OCI-LY7 (cell line): Measurements from ENCODE around the gene GRID1. TPM values are rescaled to one million over a fixed set of nuclear protein-coding genes. Genes with fewer than 3 reads are reported as not detected.

Experiments used
- BruUV-seq: library from RNA; stranded (reverse); fragments of 400-500 nt; replicated peaks from 2 replicates; lab custom pipeline; 2021; lab: Mats Ljungman, UMichigan
- CTCF ChIA-PET: fragments of 300-600 bp; sonication (Branson Sonifier 250); formaldehyde crosslinking; loops from one replicate; lab custom pipeline; 2022; ENCODE audit warnings: antibody characterized with exemption; ENCODE audit not compliant: unreplicated experiment; lab: Charles Lee
- POLR2A ChIA-PET: fragments of 300-600 bp; sonication (Branson Sonifier 250); formaldehyde crosslinking; loops from one replicate; lab custom pipeline; 2022; ENCODE audit warnings: antibody characterized with exemption; lab: Charles Lee
- DNase-seq: peaks from one replicate; pipeline ENCODE4 v3.0.0-alpha.2; 2015; ENCODE audit warnings: low spot score
- H2AFZ ChIP-seq: fragments of 200-600 bp; sonication (generic), shearing (Covaris generic); 2 replicates; pipeline ENCODE4 v1.6.1; 2014; ENCODE audit warnings: mild to moderate bottlenecking, antibody characterized with exemption, low read length, moderate library complexity
- H3K27ac ChIP-seq: fragments of 200-600 bp; sonication (generic); 2 replicates; pipeline ENCODE4 v1.5.1; 2014; ENCODE audit warnings: mixed run types, low read depth, mild to moderate bottlenecking, moderate library complexity, low read length, inconsistent platforms; ENCODE audit not compliant: poor library complexity, severe bottlenecking
- H3K36me3 ChIP-seq: fragments of 200-600 bp; sonication (generic); 2 replicates; pipeline ENCODE4 v1.6.1; 2014; ENCODE audit warnings: mild to moderate bottlenecking, antibody characterized with exemption, low read length, moderate library complexity, mixed read lengths; ENCODE audit not compliant: insufficient read depth
- H3K4me1 ChIP-seq: fragments of 200-600 bp; sonication (generic); 2 replicates; pipeline ENCODE4 v1.5.1; 2014; ENCODE audit warnings: mild to moderate bottlenecking, low read length; ENCODE audit not compliant: insufficient read depth, poor library complexity, severe bottlenecking
- H3K4me2 ChIP-seq: fragments of 200-600 bp; sonication (generic); 2 replicates; pipeline ENCODE4 v1.6.1; 2014; ENCODE audit warnings: mild to moderate bottlenecking, low read length
- H3K4me3 ChIP-seq: fragments of 200-600 bp; sonication (generic); 2 replicates; pipeline ENCODE4 v1.5.1; 2014; ENCODE audit warnings: mild to moderate bottlenecking, low read depth, low read length; ENCODE audit not compliant: poor library complexity, severe bottlenecking
- H3K79me2 ChIP-seq: fragments of 200-600 bp; sonication (generic); 2 replicates; pipeline ENCODE4 v1.6.1; 2016; ENCODE audit warnings: low read depth, mild to moderate bottlenecking, low read length, moderate library complexity, mixed read lengths; ENCODE audit not compliant: insufficient read depth
- H3K9me2 ChIP-seq: fragments of 200-600 bp; sonication (generic); 2 replicates; pipeline ENCODE4 v1.6.1; 2016; ENCODE audit warnings: mild to moderate bottlenecking, low read length, mixed read lengths; ENCODE audit not compliant: insufficient read depth
- H3K9me3 ChIP-seq: fragments of 200-600 bp; sonication (generic); 2 replicates; pipeline ENCODE4 v1.6.1; 2014; ENCODE audit warnings: mild to moderate bottlenecking, mixed run types, low read length, mixed read lengths
- H4K20me1 ChIP-seq: fragments of 200-600 bp; sonication (generic); 2 replicates; pipeline ENCODE4 v1.6.1; 2014; ENCODE audit warnings: mild to moderate bottlenecking, antibody characterized with exemption, low read length, moderate library complexity, mixed read lengths; ENCODE audit not compliant: insufficient read depth
- EZH2phosphoT487 ChIP-seq: fragments of 200-600 bp; sonication (generic); IDR thresholded peaks from 2 replicates; pipeline ENCODE4 v1.6.1; 2018; ENCODE audit warnings: low read depth, borderline replicate concordance, mild to moderate bottlenecking, mixed run types, antibody characterized with exemption, low read length, moderate library complexity, mixed read lengths
- intact Hi-C: fragments of 100-400 bp; cut with micrococcal nuclease; formaldehyde crosslinking; loops from one replicate; pipeline ENCODE4 v1.10.0; 2022; ENCODE audit not compliant: unreplicated experiment
- total RNA-seq, 2 experiments: library from RNA; depleted of rRNA in 1 of 2; stranded (reverse); fragments of >200 nt in 1 of 2; shearing (Covaris generic) in 1 of 2; gene quantifications; 2 replicates each; pipeline ENCODE4 v1.2.3, GENCODE V29; 2014 to 2022
- TF ChIP-seq, protein P1 (sequence below): fragments of 200-600 bp; sonication (generic); conservative IDR thresholded peaks from 2 replicates; pipeline ENCODE4 v1.5.1; 2014; ENCODE audit warnings: mild to moderate bottlenecking, antibody characterized with exemption, low read length, moderate library complexity, mixed read lengths

Gene GRID1
- total RNA-seq, 2 experiments from 2014 or later: 1.6 to 3.7 TPM

DNA sequence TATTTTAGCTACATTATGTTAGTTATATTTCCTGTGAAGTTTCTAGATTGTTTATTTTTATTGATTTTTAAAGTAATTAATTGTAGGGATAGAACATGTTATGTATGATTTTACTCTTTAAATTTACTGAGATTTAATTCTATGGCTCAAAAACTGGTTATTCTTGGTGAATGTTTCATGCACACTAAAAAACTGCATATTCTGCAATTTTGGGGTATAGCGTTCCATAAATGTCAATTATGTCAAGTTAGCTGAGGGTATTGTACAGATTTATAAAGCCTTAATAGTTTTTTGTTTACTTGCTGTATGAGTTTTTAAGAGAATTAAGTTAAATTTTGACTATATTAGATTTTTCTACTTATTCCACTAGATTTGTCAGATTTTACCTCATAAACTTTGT is 669.7 kb downstream of the GRID1 start:
- no TSS peak for BruUV-seq

DNA sequence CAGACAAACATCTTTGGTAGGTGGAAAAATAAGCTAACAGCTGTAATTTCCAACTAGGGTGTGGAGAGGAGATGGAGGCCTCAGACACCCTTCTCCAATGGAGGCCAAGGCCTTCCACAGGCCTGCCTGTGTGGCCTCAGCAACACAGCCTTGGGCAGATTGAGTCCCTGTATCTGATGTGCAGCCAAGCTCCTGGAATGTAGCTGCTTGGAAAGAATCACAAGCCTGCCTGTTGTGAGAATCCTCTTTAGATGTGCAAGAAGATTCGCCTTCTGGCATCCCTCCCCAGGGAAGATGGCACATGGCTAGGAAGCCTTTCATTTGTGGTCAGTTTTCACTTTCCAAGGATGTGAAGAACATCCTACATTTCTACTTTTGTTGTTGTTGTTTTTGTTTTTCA is 684.0 kb downstream of the GRID1 start:
- Histone ChIP-seq H3K36me3 (no peaks in the 10 kb centered on the region), H3K4me3 (no peak overlapping the region), H3K4me1 (no peaks in the 10 kb centered on the region), H4K20me1 (no peaks in the 10 kb centered on the region), H3K9me2 (no peaks in the 10 kb centered on the region), H3K4me2 (no peak overlapping the region), H3K9me3 (no peaks in the 10 kb centered on the region), H3K27ac (no peak overlapping the region), H3K79me2 (no peaks in the 10 kb centered on the region), H2AFZ (no peak overlapping the region)
- intact Hi-C loops: no loop called here
- DNase-seq: no peak
- TF ChIP-seq, protein P1, sequence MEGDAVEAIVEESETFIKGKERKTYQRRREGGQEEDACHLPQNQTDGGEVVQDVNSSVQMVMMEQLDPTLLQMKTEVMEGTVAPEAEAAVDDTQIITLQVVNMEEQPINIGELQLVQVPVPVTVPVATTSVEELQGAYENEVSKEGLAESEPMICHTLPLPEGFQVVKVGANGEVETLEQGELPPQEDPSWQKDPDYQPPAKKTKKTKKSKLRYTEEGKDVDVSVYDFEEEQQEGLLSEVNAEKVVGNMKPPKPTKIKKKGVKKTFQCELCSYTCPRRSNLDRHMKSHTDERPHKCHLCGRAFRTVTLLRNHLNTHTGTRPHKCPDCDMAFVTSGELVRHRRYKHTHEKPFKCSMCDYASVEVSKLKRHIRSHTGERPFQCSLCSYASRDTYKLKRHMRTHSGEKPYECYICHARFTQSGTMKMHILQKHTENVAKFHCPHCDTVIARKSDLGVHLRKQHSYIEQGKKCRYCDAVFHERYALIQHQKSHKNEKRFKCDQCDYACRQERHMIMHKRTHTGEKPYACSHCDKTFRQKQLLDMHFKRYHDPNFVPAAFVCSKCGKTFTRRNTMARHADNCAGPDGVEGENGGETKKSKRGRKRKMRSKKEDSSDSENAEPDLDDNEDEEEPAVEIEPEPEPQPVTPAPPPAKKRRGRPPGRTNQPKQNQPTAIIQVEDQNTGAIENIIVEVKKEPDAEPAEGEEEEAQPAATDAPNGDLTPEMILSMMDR: no peak
- no peak for TF ChIP-seq EZH2phosphoT487
- ChIA-PET POLR2A (no interaction called here), CTCF (no interaction called here)
- no TSS peak for BruUV-seq

More for the DNA sequence above, 669.7 kb downstream of the GRID1 start:
- TF ChIP-seq, protein P1: no peak
- TF ChIP-seq EZH2phosphoT487: no peak
- Histone ChIP-seq H3K27ac (no peak overlapping the region), H3K4me2 (no peak overlapping the region), H3K36me3 (no peaks in the 10 kb centered on the region), H3K9me2 (no peaks in the 10 kb centered on the region; the same call in 1 of the 2 replicates), H3K4me1 (no peaks in the 10 kb centered on the region), H4K20me1 (no peaks in the 10 kb centered on the region), H3K79me2 (no peaks in the 10 kb centered on the region), H2AFZ (no peak overlapping the region), H3K4me3 (no peak overlapping the region), H3K9me3 (no peaks in the 10 kb centered on the region)
- intact Hi-C loops: no loop called here
- CTCF ChIA-PET: no interaction called here
- DNase-seq: no peak
- POLR2A ChIA-PET: interaction anchor here (0.6 kb wide), 1 partner anchor 18 kb away, joined by 3 read pairs; no protein-coding TSS in a partner anchor

DNA sequence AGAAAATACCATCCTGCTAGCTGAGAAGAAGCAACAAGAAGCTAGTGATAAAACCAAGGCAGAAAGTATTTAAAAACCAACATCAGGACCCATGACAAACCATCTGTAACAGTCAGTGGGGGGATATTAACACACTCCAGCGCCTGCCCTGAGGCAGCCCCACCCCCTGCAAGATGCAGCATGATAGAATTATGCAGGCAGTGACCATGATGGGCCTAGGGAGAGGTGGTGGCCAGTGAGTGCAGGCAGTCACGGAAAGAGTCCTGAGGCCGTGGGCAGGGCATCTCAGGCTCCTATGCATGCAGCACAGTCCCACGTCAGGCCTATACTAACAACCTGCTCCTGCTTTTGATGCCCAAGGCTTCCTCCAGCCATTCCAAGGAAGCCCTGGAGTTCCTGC is 686.9 kb downstream of the GRID1 start:
- H3K4me3 ChIP-seq: no peak overlapping the region
- no peak overlapping the region for H3K4me2 ChIP-seq
- intact Hi-C loops: no loop called here
- H3K9me3 ChIP-seq: no peaks in the 10 kb centered on the region
- POLR2A ChIA-PET: interaction anchor here (0.7 kb wide), 1 partner anchor 17 kb away, joined by 3 read pairs; no protein-coding TSS in a partner anchor
- TF ChIP-seq, protein P1: no peak
- TF ChIP-seq EZH2phosphoT487: no peak
- H3K27ac ChIP-seq: no peak overlapping the region
- H3K4me1 ChIP-seq: no peaks in the 10 kb centered on the region
- H3K9me2 ChIP-seq: no peaks in the 10 kb centered on the region
- BruUV-seq: no TSS peak
- H3K36me3 ChIP-seq: no peaks in the 10 kb centered on the region
- H3K79me2 ChIP-seq: no peaks in the 10 kb centered on the region
- CTCF ChIA-PET: no interaction called here
- no peak for DNase-seq
- no peaks in the 10 kb centered on the region for H4K20me1 ChIP-seq
- H2AFZ ChIP-seq: no peak overlapping the region
